Naive thymus-derived CD8-positive, alpha-beta T cell (primary cell): ENCODE data around the gene DDIT4L. TPM values are rescaled to one million over a fixed set of nuclear protein-coding genes. Genes with fewer than 3 reads are reported as not detected.

Source experiments
- ATAC-seq, 2 donors: fragments of 150-1000 bp; cut with Tn5 transposase in 1 of 2; sonication (Bioruptor Pico), chemical (Tn5 transposase) in 1 of 2; 1 replicate in 1 of 2; 2 replicates in 1 of 2; pipeline ENCODE4 v1.10.0; 2021; ENCODE audit warnings: mild to moderate bottlenecking in 2 of 2, moderate library complexity in 2 of 2
- POLR2A ChIA-PET: fragments of 350-600 bp; sonication (Branson Sonifier 250); formaldehyde crosslinking; loops from one replicate; lab custom pipeline; 2021; ENCODE audit warnings: antibody characterized with exemption; lab: Charles Lee
- DNase-seq, 10 donors: peaks; one replicate each; pipeline versions ENCODE4 v3.0.0 to v3.0.0-alpha.2; 2020 to 2022
- H3K27ac Mint-ChIP-seq, 10 donors: one replicate each; pipeline ENCODE4 v1.8.0; 2020 to 2022; ENCODE audit warnings: mild to moderate bottlenecking in 10 of 10, mixed read lengths in 10 of 10, moderate library complexity in 4 of 10, inconsistent platforms in 1 of 10
- H3K27me3 Mint-ChIP-seq, 5 donors: one replicate each; pipeline ENCODE4 v1.8.0; 2021 to 2022; ENCODE audit warnings: mixed read lengths in 5 of 5
- H3K36me3 Mint-ChIP-seq, 3 donors: one replicate each; pipeline ENCODE4 v1.8.0; 2020 to 2022; ENCODE audit warnings: mixed read lengths in 3 of 3, mild to moderate bottlenecking in 2 of 3, inconsistent platforms in 1 of 3
- H3K4me1 Mint-ChIP-seq, 4 donors: one replicate each; pipeline ENCODE4 v1.8.0; 2021 to 2022; ENCODE audit warnings: mixed read lengths in 4 of 4
- H3K4me3 Mint-ChIP-seq, 10 donors: one replicate each; pipeline ENCODE4 v1.8.0; 2020 to 2022; ENCODE audit warnings: mild to moderate bottlenecking in 10 of 10, mixed read lengths in 10 of 10, moderate library complexity in 6 of 10, inconsistent platforms in 1 of 10
- H3K9me3 Mint-ChIP-seq, 9 donors: one replicate each; pipeline ENCODE4 v1.8.0; 2020 to 2022; ENCODE audit warnings: mixed read lengths in 9 of 9, mild to moderate bottlenecking in 3 of 9, inconsistent platforms in 1 of 9, moderate library complexity in 1 of 9
- polyA plus RNA-seq, 3 donors: library from polyadenylated mRNA; unstranded; fragments of 300-500 nt; fragmentation: Illumina TruSeq; gene quantifications; one replicate each; pipeline ENCODE4 v1.2.3, GENCODE V29; 2021
- total RNA-seq, 8 experiments: library from RNA in 2 of 8; stranded (reverse) in 2 of 8; gene quantifications; one replicate each; pipeline ENCODE4 v1.2.3 and lab custom pipeline; 2021 to 2026

Gene DDIT4L
- total and polyA plus RNA-seq, 5 experiments from 2014 or later, result 0.30 TPM; not detected in 4

DNA sequence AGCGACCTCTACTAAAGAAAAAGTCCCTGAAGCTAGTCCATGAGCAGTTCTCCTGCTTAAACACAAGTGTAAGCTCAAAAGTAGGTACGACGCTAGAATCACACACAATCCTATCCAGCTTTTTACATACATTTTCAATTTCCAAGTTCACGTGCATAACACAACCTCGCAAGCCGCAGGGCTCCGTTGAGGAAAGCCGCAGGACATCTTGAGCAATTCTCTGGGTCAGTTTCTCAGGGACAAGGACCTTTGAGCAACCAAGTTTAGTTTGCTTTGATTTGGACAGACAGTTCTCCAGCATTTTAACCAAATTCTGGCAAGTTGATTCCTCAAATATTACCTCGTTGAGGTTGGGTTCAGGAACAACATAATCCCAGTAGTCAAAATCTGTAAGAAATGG is 2.5 kb downstream of the DDIT4L start:
- Mint-ChIP-seq H3K4me3 (no peak overlapping the region), H3K36me3 (no peaks in the 10 kb centered on the region), H3K9me3 (no peaks in the 10 kb centered on the region), H3K27me3 (peaks cover 32 to 52% (median 38%) of the 10 kb centered on the region in 5 donors), H3K4me1 (peaks cover 10 to 18% (median 15%) of the 10 kb centered on the region in 4 donors), H3K27ac (no peak overlapping the region)
- POLR2A ChIA-PET, result no interaction called here
- ATAC-seq, result no peak
- no peak for DNase-seq

- no peak overlapping the region for H3K27ac Mint-ChIP-seq
- no peak overlapping the region for H3K4me3 Mint-ChIP-seq
- peaks cover 2 to 8% (median 4%) of the 10 kb centered on the region in 4 donors for H3K4me1 Mint-ChIP-seq
- H3K27me3 Mint-ChIP-seq, result peaks cover 19 to 33% (median 27%) of the 10 kb centered on the region in 5 donors
- DNase-seq, result no peak
- ATAC-seq, result no peak
- POLR2A ChIA-PET, result no interaction called here
- no peaks in the 10 kb centered on the region for H3K36me3 Mint-ChIP-seq
- no peaks in the 10 kb centered on the region for H3K9me3 Mint-ChIP-seq
Measured at GRCh38 chr4:100184787-100185186, 5.5 kb downstream of the DDIT4L start.

DNA sequence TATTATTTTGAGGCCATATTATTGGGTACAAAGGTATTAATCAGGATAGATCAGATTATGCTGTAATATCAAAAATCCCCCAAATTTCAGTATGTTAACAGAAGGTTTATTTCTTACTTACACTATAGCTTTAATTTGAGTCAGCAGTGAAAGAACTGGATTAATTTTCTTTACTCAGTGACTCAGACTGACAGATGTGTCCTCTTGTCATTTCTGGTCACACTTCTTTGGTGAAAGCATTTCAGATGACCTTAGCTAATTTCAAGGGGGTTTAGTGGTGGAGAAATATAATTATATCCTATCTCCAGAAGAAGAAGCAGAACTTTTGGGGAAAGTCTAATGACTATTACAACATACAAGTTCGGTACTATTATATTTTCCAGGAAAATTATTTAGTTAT is 12.4 kb downstream of the DDIT4L start:
- no peak overlapping the region for H3K4me3 Mint-ChIP-seq
- H3K36me3 Mint-ChIP-seq, result no peaks in the 10 kb centered on the region
- POLR2A ChIA-PET, result no interaction called here
- H3K9me3 Mint-ChIP-seq, result no peaks in the 10 kb centered on the region
- ATAC-seq (no peak), DNase-seq (no peak)
- peaks cover 0 to 3% (median 0%) of the 10 kb centered on the region in 5 donors for H3K27me3 Mint-ChIP-seq
- no peak overlapping the region for H3K27ac Mint-ChIP-seq
- peaks cover 0 to 2% (median 0%) of the 10 kb centered on the region in 4 donors for H3K4me1 Mint-ChIP-seq

DNA sequence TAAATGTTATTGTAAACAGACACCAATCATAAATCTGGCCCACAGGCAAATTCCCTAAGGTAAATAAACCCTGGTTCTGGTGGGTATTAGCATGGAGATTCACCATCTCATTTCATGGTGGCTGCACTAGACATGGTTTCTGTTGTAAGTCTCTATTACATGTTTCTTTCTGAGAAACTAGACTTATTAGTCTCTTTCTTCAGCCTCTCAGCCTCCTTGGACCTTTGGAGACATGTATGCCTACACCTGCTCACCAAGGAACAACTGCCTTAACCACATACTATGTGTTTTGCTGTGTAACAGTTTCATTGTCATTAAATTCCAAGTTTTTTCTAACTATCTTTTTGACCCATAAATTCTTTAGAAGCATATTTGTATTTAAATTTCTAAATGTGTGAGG is 13.1 kb downstream of the DDIT4L start:
- Mint-ChIP-seq H3K4me1 (peaks cover 0 to 2% (median 0%) of the 10 kb centered on the region in 4 donors), H3K27ac (no peak overlapping the region), H3K36me3 (no peaks in the 10 kb centered on the region), H3K27me3 (peaks cover 0 to 2% (median 0%) of the 10 kb centered on the region in 5 donors), H3K9me3 (no peaks in the 10 kb centered on the region), H3K4me3 (no peak overlapping the region)
- DNase-seq, result no peak
- POLR2A ChIA-PET, result no interaction called here
- ATAC-seq, result no peak

DNA sequence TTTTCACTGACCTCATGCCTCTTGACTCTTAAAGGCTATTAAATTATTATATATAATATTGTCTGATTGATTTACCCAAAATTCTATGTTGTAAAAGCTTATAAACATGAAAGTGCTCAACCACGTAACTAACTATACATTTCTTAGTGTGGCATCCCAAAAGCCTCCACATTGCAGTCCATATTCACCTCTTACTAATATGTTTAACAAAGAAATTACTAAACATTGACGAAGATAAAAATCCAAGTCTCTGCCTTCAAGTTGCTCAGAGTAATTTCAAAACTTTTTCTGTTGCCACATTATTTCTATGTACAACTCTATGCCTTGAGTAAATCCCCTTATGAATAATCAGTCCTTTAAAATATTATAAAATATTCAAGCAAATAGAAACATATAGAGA is 14.4 kb downstream of the DDIT4L start:
- no peaks in the 10 kb centered on the region for H3K9me3 Mint-ChIP-seq
- no peaks in the 10 kb centered on the region for H3K36me3 Mint-ChIP-seq
- no peak overlapping the region for H3K27ac Mint-ChIP-seq
- ATAC-seq (no peak), DNase-seq (no peak)
- H3K4me3 Mint-ChIP-seq, result no peak overlapping the region
- no peaks in the 10 kb centered on the region for H3K27me3 Mint-ChIP-seq
- H3K4me1 Mint-ChIP-seq, result peaks cover 0 to 2% (median 0%) of the 10 kb centered on the region in 4 donors
- POLR2A ChIA-PET, result no interaction called here

GRCh38 chr4:100174985-100175383 is 15.3 kb downstream of the DDIT4L start:
- POLR2A ChIA-PET, result no interaction called here
- ATAC-seq, result no peak
- Mint-ChIP-seq H3K4me3 (no peak overlapping the region), H3K27me3 (no peaks in the 10 kb centered on the region), H3K4me1 (peaks cover 0 to 2% (median 0%) of the 10 kb centered on the region in 4 donors), H3K9me3 (no peaks in the 10 kb centered on the region), H3K27ac (no peak overlapping the region), H3K36me3 (no peaks in the 10 kb centered on the region)
- DNase-seq, result no peak

GRCh38 chr4:100170986-100171385 is 19.3 kb downstream of the DDIT4L start:
- ATAC-seq, result no peak
- Mint-ChIP-seq H3K4me3 (no peak overlapping the region), H3K27ac (no peak overlapping the region), H3K36me3 (no peaks in the 10 kb centered on the region), H3K4me1 (peaks cover 0 to 2% (median 0%) of the 10 kb centered on the region in 4 donors), H3K27me3 (no peaks in the 10 kb centered on the region), H3K9me3 (no peaks in the 10 kb centered on the region)
- no peak for DNase-seq
- POLR2A ChIA-PET, result no interaction called here

GRCh38 chr4:100169491-100170485 is 20.5 kb downstream of the DDIT4L start:
- ATAC-seq, result no peak
- H3K4me3 Mint-ChIP-seq, result no peak overlapping the region

GRCh38 chr4:100168521-100168920 is 21.7 kb downstream of the DDIT4L start:
- no peak overlapping the region for H3K27ac Mint-ChIP-seq
- POLR2A ChIA-PET, result no interaction called here
- H3K4me3 Mint-ChIP-seq, result no peak overlapping the region
- H3K9me3 Mint-ChIP-seq, result no peaks in the 10 kb centered on the region
- no peaks in the 10 kb centered on the region for H3K27me3 Mint-ChIP-seq
- H3K4me1 Mint-ChIP-seq, result peaks cover 0 to 4% (median 0%) of the 10 kb centered on the region in 4 donors
- ATAC-seq, result no peak
- DNase-seq, result no peak
- H3K36me3 Mint-ChIP-seq, result no peaks in the 10 kb centered on the region

More at GRCh38 chr4:100169491-100170485, 20.5 kb downstream of the DDIT4L start:
- no peak overlapping the region for H3K27ac Mint-ChIP-seq
- H3K4me1 Mint-ChIP-seq, result peaks cover 0 to 4% (median 0%) of the 10 kb centered on the region in 4 donors
- no peak for DNase-seq
- H3K36me3 Mint-ChIP-seq, result no peaks in the 10 kb centered on the region
- no peaks in the 10 kb centered on the region for H3K27me3 Mint-ChIP-seq
- POLR2A ChIA-PET, result no interaction called here
- H3K9me3 Mint-ChIP-seq, result no peaks in the 10 kb centered on the region

GRCh38 chr4:100166297-100167039 is 23.8 kb downstream of the DDIT4L start:
- ATAC-seq, result no peak
- POLR2A ChIA-PET, result no interaction called here
- Mint-ChIP-seq H3K4me3 (no peak overlapping the region), H3K9me3 (peaks cover 0 to 19% (median 9%) of the 10 kb centered on the region in 9 donors), H3K27me3 (no peaks in the 10 kb centered on the region), H3K4me1 (peaks cover 0 to 4% (median 0%) of the 10 kb centered on the region in 4 donors), H3K27ac (no peak overlapping the region), H3K36me3 (peaks cover 0 to 8% (median 7%) of the 10 kb centered on the region in 3 donors)
- no peak for DNase-seq

GRCh38 chr4:100165809-100166208 is 24.5 kb downstream of the DDIT4L start:
- no peak overlapping the region for H3K27ac Mint-ChIP-seq
- POLR2A ChIA-PET, result no interaction called here
- H3K27me3 Mint-ChIP-seq, result no peaks in the 10 kb centered on the region
- no peak overlapping the region for H3K4me3 Mint-ChIP-seq
- H3K9me3 Mint-ChIP-seq, result peaks cover 0 to 25% (median 9%) of the 10 kb centered on the region in 9 donors
- peaks cover 0 to 13% (median 7%) of the 10 kb centered on the region in 3 donors for H3K36me3 Mint-ChIP-seq
- ATAC-seq, result no peak
- DNase-seq, result no peak
- peaks cover 0 to 4% (median 0%) of the 10 kb centered on the region in 4 donors for H3K4me1 Mint-ChIP-seq

GRCh38 chr4:100164808-100165760 is 25.2 kb downstream of the DDIT4L start:
- POLR2A ChIA-PET, result no interaction called here
- H3K36me3 Mint-ChIP-seq, result peaks cover 0 to 13% (median 7%) of the 10 kb centered on the region in 3 donors
- ATAC-seq, result no peak
- H3K4me1 Mint-ChIP-seq, result peaks cover 0 to 4% (median 0%) of the 10 kb centered on the region in 4 donors
- H3K27me3 Mint-ChIP-seq, result peaks cover 0 to 6% (median 0%) of the 10 kb centered on the region in 5 donors
- H3K9me3 Mint-ChIP-seq, result peaks cover 0 to 25% (median 11%) of the 10 kb centered on the region in 9 donors
- no peak overlapping the region for H3K27ac Mint-ChIP-seq
- no peak for DNase-seq
- H3K4me3 Mint-ChIP-seq, result no peak overlapping the region
